ENCODE results near the gene CFAP251. TPM values are rescaled to one million over a fixed set of nuclear protein-coding genes. Genes with fewer than 3 reads are reported as not detected.

Gene CFAP251
- total and polyA plus RNA-seq, 2 of the 8 experiments (the other 6 are each of a cell fraction or from before 2014, with no cell fraction given), result 1.8 to 2.9 TPM

DNA sequence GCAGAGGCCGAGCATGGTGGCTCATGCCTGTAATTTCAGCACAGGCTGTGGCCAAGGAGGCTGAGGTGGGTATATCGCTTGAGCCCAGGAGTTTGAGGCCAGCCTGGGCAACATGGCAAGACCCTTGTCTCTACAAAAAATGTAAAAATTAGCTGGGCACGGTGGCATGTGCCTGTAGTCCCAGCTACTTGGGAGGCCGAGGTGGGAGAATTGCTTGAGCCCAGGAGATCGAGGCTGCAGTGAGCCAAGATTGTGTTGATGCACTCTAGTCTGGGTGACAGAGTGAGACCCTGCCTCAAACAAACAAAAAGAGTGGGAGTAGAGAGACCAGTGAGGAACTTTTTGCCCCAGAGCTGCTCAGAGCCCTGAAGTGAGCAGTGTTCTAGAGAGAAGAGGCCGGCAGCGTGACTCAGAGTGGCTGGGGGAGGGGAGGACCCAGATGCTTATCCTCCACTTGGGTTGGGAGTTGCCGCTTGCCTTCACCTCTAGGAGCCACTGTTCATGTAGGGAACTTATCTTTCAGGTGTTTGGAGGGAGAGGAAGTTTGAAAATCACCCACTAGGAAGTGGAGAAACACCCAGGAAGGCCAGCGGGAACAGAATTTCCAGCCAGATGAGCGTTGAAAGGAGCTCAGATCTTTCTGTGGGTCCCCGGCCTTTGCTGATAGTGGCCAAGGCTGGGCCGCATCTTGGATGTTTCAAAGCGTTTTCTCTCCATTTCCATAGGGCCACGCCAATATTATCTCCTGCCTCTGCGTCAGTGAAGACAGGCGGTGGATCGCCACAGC, 15.3 kb downstream of the CFAP251 start (continued):
- TF ChIP-seq, protein P1, sequence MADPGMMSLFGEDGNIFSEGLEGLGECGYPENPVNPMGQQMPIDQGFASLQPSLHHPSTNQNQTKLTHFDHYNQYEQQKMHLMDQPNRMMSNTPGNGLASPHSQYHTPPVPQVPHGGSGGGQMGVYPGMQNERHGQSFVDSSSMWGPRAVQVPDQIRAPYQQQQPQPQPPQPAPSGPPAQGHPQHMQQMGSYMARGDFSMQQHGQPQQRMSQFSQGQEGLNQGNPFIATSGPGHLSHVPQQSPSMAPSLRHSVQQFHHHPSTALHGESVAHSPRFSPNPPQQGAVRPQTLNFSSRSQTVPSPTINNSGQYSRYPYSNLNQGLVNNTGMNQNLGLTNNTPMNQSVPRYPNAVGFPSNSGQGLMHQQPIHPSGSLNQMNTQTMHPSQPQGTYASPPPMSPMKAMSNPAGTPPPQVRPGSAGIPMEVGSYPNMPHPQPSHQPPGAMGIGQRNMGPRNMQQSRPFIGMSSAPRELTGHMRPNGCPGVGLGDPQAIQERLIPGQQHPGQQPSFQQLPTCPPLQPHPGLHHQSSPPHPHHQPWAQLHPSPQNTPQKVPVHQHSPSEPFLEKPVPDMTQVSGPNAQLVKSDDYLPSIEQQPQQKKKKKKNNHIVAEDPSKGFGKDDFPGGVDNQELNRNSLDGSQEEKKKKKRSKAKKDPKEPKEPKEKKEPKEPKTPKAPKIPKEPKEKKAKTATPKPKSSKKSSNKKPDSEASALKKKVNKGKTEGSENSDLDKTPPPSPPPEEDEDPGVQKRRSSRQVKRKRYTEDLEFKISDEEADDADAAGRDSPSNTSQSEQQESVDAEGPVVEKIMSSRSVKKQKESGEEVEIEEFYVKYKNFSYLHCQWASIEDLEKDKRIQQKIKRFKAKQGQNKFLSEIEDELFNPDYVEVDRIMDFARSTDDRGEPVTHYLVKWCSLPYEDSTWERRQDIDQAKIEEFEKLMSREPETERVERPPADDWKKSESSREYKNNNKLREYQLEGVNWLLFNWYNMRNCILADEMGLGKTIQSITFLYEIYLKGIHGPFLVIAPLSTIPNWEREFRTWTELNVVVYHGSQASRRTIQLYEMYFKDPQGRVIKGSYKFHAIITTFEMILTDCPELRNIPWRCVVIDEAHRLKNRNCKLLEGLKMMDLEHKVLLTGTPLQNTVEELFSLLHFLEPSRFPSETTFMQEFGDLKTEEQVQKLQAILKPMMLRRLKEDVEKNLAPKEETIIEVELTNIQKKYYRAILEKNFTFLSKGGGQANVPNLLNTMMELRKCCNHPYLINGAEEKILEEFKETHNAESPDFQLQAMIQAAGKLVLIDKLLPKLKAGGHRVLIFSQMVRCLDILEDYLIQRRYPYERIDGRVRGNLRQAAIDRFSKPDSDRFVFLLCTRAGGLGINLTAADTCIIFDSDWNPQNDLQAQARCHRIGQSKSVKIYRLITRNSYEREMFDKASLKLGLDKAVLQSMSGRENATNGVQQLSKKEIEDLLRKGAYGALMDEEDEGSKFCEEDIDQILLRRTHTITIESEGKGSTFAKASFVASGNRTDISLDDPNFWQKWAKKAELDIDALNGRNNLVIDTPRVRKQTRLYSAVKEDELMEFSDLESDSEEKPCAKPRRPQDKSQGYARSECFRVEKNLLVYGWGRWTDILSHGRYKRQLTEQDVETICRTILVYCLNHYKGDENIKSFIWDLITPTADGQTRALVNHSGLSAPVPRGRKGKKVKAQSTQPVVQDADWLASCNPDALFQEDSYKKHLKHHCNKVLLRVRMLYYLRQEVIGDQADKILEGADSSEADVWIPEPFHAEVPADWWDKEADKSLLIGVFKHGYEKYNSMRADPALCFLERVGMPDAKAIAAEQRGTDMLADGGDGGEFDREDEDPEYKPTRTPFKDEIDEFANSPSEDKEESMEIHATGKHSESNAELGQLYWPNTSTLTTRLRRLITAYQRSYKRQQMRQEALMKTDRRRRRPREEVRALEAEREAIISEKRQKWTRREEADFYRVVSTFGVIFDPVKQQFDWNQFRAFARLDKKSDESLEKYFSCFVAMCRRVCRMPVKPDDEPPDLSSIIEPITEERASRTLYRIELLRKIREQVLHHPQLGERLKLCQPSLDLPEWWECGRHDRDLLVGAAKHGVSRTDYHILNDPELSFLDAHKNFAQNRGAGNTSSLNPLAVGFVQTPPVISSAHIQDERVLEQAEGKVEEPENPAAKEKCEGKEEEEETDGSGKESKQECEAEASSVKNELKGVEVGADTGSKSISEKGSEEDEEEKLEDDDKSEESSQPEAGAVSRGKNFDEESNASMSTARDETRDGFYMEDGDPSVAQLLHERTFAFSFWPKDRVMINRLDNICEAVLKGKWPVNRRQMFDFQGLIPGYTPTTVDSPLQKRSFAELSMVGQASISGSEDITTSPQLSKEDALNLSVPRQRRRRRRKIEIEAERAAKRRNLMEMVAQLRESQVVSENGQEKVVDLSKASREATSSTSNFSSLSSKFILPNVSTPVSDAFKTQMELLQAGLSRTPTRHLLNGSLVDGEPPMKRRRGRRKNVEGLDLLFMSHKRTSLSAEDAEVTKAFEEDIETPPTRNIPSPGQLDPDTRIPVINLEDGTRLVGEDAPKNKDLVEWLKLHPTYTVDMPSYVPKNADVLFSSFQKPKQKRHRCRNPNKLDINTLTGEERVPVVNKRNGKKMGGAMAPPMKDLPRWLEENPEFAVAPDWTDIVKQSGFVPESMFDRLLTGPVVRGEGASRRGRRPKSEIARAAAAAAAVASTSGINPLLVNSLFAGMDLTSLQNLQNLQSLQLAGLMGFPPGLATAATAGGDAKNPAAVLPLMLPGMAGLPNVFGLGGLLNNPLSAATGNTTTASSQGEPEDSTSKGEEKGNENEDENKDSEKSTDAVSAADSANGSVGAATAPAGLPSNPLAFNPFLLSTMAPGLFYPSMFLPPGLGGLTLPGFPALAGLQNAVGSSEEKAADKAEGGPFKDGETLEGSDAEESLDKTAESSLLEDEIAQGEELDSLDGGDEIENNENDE (IDR thresholded peaks at IDR 0.05; ENCODE audit: insufficient replicate concordance, low read length), result no peak
- no peak for TF ChIP-seq POU5F1 (IDR thresholded peaks at IDR 0.05; ENCODE audit: low read depth, low read length)
- TF ChIP-seq MAFK (IDR thresholded peaks at IDR 0.05; ENCODE audit: low read depth, low read length), result no peak
- peak; percentile 85 for TF ChIP-seq JUND (IDR thresholded peaks at IDR 0.05; ENCODE audit: low read length)
- TF ChIP-seq, protein P2, sequence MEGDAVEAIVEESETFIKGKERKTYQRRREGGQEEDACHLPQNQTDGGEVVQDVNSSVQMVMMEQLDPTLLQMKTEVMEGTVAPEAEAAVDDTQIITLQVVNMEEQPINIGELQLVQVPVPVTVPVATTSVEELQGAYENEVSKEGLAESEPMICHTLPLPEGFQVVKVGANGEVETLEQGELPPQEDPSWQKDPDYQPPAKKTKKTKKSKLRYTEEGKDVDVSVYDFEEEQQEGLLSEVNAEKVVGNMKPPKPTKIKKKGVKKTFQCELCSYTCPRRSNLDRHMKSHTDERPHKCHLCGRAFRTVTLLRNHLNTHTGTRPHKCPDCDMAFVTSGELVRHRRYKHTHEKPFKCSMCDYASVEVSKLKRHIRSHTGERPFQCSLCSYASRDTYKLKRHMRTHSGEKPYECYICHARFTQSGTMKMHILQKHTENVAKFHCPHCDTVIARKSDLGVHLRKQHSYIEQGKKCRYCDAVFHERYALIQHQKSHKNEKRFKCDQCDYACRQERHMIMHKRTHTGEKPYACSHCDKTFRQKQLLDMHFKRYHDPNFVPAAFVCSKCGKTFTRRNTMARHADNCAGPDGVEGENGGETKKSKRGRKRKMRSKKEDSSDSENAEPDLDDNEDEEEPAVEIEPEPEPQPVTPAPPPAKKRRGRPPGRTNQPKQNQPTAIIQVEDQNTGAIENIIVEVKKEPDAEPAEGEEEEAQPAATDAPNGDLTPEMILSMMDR (IDR thresholded peaks at IDR 0.05; ENCODE audit: control extremely low read depth in 1 of 3, insufficient read depth in 1 of 3, low read depth in 1 of 3, low read length in 3 of 3), result peak; percentile 29 to 49 (median 38); a peak in 3 of 4 replicates
- TF ChIP-seq, protein P3, sequence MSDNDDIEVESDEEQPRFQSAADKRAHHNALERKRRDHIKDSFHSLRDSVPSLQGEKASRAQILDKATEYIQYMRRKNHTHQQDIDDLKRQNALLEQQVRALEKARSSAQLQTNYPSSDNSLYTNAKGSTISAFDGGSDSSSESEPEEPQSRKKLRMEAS (IDR thresholded peaks at IDR 0.05), result peak; percentile 27; the same call in 1 of the 2 replicates
- no peak for TF ChIP-seq SUZ12 (IDR thresholded peaks at IDR 0.05; ENCODE audit: low read length)

Data from H1 (cell line).